Activated CD4-positive, alpha-beta T cell treated with anti-CD3 and anti-CD28 coated beads for 4 hours (primary cell): ENCODE measurements around the gene AKR1D1.
"Not testable (repeated sequence)": the region's sequence is repeated elsewhere in the genome, so short reads cannot be mapped to it uniquely, and the experiment has no call there.

Experiments used
- DNase-seq, 2 donors: peaks; one replicate each; pipeline ENCODE4 v3.0.0-alpha.2; 2020

The AKR1D1 gene

DNA sequence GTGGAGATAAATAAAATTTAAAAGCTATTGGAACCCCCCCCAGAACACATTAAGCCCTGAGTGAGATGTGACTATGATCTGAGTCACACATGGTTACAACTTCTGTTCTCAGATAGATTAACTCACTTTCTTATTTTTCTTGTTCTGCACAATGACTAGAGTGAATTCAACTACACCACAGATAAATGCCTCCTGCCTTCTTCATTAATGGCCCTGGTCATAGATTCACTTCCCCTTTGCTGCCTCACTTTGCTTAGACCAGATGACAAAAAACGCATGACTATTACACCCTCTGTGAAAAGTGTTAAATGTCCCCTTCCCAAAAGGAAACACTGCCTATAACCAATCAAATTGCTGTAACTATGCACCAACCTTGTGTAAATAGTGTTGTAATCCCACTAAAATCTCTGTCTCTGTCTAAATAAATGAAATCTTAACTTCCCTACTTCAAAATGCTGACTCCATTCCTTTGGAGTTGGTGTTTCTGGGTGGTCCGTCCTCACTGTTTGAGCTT, 49.4 kb downstream of the AKR1D1 start:
- no peak for DNase-seq

- DNase-seq, result no peak
Measured at GRCh38 chr7:138126928-138127327, 50.7 kb downstream of the AKR1D1 start.

DNA sequence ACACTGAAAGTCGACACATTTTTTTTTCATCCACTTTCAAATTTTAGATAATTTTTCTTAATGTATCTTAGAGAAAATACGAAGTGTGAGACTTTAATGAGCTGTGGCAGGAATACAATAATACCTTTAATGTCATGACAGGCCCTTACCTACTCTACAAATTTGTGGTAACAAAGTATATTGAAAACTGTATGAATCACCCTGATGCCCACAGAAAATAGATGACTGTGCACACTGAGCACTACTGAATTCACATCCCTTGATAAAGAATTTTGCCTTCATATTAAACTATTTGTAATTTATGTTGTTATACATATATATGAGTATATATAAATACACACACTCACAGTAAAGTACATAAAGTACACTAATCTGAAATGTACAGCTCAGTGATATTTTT, 51.7 kb downstream of the AKR1D1 start:
- no peak for DNase-seq

- no peak for DNase-seq
Measured at GRCh38 chr7:138129551-138130165, 53.4 kb downstream of the AKR1D1 start.

DNA sequence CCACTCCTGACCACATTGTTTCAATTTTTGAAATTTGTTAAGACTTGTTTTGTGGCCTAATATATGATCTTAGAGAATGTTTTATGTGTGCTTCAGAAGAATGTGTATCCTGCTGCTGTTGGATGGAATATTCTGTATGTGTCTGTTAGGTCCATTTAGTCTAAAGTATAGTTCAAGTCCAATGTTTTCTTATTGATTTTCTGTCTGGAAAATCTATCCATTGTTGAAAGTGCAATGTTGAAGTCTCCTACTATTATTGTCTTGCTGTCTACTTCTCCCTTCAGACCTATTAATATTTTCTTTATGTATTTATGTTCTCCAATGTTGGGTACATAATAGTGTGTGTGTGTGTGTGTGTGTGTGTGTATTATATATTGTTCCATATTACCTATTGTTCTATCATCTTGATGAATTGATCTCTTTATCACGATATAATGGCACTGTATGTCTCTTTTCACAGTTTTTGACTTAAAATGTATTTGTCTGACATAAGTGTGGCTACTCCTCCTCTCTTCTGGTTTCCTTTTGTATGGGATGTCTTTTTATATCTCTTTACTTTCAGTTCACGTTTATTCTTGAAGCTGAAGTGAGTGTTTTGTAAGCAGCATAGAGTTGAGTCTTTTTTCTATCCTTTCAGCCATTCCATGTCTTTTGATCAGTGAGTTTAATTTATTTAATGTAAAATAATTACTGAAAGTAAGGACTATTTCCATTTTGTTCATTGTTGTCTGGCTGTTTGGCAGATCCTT, 61.3 kb downstream of the AKR1D1 start:
- no peak for DNase-seq

GRCh38 chr7:138138244-138138643, 62.0 kb downstream of the AKR1D1 start:
- DNase-seq, result no peak

DNA sequence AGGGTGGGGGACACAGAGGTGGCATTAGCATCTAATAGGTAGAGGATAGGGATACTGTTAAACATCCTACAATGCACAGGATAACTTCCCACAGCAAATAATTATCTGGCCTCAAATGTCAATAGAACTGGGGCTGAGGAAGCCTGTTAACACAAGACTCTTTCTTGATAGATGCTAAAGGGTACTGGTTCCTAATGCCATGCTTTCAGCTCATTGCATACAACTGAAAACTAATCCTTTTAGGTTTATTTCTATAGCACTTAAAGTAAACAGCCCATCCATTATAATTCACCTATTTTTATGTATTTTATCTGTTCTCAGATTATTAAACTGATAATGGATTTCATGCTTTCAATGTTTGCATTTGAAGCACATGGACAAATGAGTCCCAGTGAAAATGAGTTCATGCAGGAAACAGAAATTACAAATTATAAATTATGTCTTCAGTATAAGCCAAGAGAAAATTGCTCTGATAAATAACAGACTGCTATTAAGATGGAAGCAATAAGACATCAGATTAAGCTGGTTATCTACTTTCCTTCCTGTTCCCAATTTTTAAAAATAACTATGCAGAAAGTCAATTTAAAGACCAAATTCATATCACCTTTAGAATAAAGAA, 66.4 kb downstream of the AKR1D1 start:
- DNase-seq, result no peak

DNA sequence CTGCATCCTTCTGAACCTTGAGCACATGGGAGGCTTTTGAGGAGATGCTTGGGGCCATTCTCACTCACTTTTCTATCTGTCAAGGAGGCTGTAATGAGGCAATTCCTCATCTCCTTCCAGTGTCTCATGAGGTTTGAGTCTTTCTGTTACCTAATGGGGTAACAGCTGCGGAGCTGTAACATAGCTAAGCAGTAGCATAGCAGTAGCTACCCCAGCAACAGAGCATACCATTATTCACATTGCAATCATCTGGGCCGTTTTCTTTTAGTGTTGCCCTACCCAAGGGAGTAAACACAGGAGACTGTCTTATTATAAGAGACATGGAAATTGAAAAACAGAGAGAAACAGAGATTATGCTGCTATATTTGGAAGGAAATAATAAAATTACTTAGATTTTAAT, 68.7 kb downstream of the AKR1D1 start:
- DNase-seq, result no peak

DNA sequence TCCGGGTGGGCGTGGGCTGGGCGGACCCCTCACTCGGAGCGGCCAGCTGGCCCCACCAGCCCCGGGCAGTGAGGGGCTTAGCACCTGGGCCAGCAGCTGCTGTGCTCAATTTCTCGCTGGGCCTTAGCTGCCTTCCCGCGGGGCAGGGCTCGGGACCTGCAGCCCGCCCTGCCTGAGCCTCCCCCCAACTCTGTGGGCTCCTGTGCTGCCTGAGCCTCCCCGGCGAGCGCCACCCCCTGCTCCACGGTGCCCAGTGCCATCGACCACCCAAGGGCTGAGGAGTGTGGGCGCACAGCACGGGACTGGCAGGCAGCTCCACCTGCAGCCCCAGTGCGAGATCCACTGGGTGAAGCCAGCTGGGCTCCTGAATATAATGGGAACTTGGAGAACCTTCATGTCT, 70.0 kb downstream of the AKR1D1 start:
- not testable (repeated sequence) for DNase-seq

GRCh38 chr7:138146757-138147734, 70.8 kb downstream of the AKR1D1 start:
- not testable (repeated sequence) for DNase-seq

- no peak for DNase-seq
Measured at GRCh38 chr7:138151731-138152577, 75.7 kb downstream of the AKR1D1 start.

DNA sequence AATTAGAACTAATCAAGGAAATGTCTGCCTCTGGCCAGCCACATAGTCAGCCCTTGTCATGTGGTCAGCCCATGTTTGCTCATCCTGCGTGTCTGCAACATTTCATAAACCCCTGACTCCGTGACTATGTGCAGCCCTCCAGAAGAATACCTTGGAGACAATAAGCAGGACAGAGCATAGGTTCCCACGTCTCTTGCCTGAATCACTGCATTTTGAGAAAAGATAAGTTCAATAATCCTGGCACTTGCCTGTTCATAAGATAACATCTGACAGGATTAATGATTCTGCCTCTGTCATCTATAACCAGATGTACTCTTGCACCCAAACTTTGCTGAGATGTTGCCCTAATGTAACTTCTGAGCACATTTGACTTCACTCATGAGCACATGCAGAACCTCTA, 78.4 kb downstream of the AKR1D1 start:
- DNase-seq, result no peak

GRCh38 chr7:138157702-138158101, 81.4 kb downstream of the AKR1D1 start:
- no peak for DNase-seq

DNA sequence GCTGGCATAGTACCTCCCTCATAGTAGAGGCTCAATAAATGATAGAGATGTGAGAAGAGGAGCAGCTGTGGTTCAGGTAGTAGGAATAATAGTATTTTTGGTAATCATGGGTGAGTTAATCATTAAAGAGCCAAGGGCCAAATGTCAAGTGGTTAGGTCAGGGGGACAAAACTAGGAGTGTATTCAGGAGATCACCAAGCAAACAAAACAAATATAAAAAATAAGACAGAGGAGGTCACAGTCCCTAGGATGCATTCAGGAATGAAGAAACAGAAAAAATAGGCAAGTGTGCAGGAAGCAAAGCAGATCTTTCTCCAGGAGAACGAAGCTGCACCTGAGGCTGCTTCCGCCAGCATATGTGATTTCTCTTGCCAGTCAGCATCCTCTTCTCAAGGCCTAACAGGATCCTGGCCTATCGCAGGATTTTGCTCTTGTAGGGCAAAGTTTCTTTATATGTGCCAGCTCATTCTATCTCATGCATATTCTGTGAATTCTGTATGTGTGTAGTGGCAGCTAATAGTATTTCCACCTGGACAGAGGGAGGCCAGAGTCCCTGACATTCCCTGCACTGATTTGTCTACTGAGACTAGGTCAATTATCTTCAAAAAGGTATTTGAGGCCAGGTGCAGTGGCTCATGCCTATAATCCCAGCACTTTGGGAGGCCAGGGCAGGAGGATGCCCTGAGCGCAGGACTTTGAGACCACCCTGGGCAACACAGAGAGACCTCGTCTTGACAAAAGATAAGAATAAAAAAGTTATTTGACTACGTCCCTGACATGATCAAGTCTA, 82.7 kb downstream of the AKR1D1 start:
- DNase-seq, result no peak

DNA sequence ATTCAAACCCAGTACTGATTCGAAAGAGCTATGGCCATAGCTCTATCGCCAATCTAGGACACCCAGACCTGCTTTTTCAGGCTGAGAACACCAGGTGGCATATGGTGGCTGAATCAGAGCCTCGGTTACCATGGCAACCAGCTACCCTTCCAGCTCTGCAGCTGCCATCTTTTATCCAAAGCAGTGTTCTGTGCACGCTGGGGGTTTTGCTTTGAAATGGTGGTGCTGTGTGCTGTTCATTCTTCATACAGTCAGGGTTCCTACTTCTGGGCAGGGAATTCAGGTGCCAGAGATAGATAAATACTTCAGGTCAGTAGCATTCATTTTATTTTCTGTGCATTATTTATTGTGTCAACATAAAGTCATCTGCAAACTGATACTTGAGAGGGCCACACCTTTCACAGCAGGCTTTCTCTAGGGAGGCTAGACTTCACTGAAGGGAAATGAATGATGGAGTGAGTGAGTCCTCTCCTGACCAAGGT, 85.4 kb downstream of the AKR1D1 start:
- DNase-seq, result peak; percentile 75 to 77

DNA sequence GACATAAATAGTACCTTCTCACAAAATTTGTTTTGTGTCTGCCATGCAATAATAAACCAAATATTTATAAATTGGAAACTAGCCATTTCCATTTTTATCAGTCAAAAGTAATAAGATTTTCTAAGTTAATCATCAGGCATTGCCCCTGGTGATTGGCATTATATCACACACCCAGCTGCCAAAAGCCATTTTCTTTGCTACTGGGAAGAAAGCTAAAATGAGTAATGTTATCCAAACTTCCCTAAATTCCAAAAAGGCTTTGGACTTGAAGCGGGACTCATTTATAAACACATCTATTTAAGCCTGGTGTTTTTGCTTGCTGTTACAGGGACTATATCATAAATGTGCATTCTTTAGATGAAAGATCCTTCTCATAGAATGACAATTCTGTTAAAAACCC, 86.0 kb downstream of the AKR1D1 start:
- DNase-seq, result no peak

GRCh38 chr7:138163800-138164199, 87.5 kb downstream of the AKR1D1 start:
- DNase-seq, result no peak

- no peak for DNase-seq
Measured at GRCh38 chr7:138164804-138165203, 88.5 kb downstream of the AKR1D1 start.

DNA sequence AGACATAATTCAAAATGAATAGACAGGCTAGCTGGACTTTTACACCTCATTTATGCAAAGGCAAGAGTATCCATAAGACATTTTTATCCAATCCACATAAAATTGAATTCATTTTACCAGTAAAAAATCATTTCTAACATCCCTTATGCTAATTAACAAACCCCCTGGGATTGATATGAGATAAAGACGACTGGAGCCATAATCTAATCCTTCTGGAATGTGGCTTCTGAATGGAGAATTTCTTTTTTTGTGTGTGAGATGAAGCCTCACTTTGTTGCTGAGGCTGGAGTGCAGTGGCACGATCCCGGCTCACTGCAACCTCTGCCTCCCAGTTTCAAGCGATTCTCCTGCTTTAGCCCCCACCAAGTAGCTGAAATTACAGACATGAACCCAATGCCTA, 90.4 kb downstream of the AKR1D1 start:
- DNase-seq, result no peak

GRCh38 chr7:138167222-138167621, 91.0 kb downstream of the AKR1D1 start:
- no peak for DNase-seq

DNA sequence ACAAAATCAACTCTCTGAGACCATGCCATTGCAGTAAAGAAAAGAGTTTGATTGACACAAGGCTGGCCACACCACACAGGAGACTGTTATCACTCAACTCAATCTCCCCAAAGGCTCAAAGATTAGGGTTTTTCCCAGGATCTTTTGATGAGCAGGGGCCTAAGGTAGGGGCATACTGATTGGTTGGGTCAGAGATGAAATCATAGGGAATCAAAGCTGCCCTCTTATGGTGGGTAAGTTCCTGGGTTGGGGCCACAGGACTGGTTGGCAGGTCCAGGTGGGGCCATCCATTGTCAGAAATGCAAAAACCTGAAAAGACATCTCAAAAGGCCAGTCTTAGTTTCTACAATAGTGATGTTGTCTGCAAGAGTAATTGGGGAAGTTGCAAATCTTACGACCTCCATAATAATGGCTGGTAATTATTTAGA, 91.6 kb downstream of the AKR1D1 start:
- no peak for DNase-seq
